Glutamatergic neuron (in vitro differentiated cells): Measurements from ENCODE around the gene MAP3K20. TPM values are rescaled to one million over a fixed set of nuclear protein-coding genes. Genes with fewer than 3 reads are reported as not detected.
"Not testable (repeated sequence)": the region's sequence is repeated elsewhere in the genome, so short reads cannot be mapped to it uniquely, and the experiment has no call there.

ENCODE experiments used
- DNase-seq: peaks from one replicate; pipeline ENCODE4 v3.0.0; 2022
- H3K27ac Mint-ChIP-seq: one replicate; pipeline ENCODE4 v1.8.0; 2020; ENCODE audit warnings: mild to moderate bottlenecking, mixed read lengths, inconsistent platforms; ENCODE audit not compliant: unreplicated experiment
- H3K27me3 Mint-ChIP-seq: one replicate; pipeline ENCODE4 v1.8.0; 2020; ENCODE audit warnings: mild to moderate bottlenecking, moderate library complexity, mixed read lengths, inconsistent platforms; ENCODE audit not compliant: unreplicated experiment
- H3K36me3 Mint-ChIP-seq: one replicate; pipeline ENCODE4 v1.8.0; 2020; ENCODE audit warnings: mild to moderate bottlenecking, mixed read lengths, inconsistent platforms; ENCODE audit not compliant: unreplicated experiment
- H3K4me1 Mint-ChIP-seq: one replicate; pipeline ENCODE4 v1.8.0; 2020; ENCODE audit warnings: mild to moderate bottlenecking, low read depth, mixed read lengths, inconsistent platforms; ENCODE audit not compliant: unreplicated experiment
- H3K4me3 Mint-ChIP-seq: one replicate; pipeline ENCODE4 v1.8.0; 2020; ENCODE audit warnings: mild to moderate bottlenecking, mixed read lengths, inconsistent platforms; ENCODE audit not compliant: unreplicated experiment
- H3K9me3 Mint-ChIP-seq: one replicate; pipeline ENCODE4 v1.8.0; 2020; ENCODE audit warnings: mild to moderate bottlenecking, moderate library complexity, mixed read lengths, inconsistent platforms; ENCODE audit not compliant: unreplicated experiment
- total RNA-seq: library from RNA; stranded (reverse); fragmentation: NEBNext Ultra II Directional; extraction: Animal tissue kit (Norgen Biotek cat#: 25700); gene quantifications from one replicate; pipeline ENCODE4 v1.2.1, GENCODE V29; 2021; ENCODE audit not compliant: unreplicated experiment
- TF ChIP-seq, protein P1 (sequence below): fragments of 200-600 bp; sonication (generic); IDR thresholded peaks from one replicate; pipeline ENCODE4 v1.5.0; 2021; ENCODE audit not compliant: partially characterized antibody, unreplicated experiment

Gene MAP3K20
- total RNA-seq, 1 donor from 2014 or later = 0.76 TPM

DNA sequence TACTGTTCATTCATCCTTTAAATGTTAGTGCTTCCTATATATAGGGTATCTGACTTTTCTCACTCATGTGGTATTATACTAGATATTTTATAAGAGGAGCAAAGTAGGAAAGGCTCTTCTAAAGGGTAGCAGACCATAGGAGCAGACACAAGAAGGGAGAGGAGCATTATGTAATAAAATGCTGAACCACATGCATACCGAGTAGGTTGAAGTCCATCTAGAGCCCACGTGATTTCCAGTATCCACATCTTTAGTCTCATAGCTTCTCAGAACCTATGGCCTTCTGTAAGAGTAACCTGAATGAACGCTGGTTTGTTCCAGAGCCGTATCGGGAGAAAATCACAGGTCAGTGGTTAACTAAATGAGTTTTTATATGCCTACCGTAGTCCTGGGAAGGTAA is 85.9 kb downstream of the MAP3K20 start:
- H3K36me3 Mint-ChIP-seq = no peaks in the 10 kb centered on the region
- peaks cover 2% of the 10 kb centered on the region for H3K9me3 Mint-ChIP-seq
- no peaks in the 10 kb centered on the region for H3K27me3 Mint-ChIP-seq
- H3K4me3 Mint-ChIP-seq = no peak overlapping the region
- no peaks in the 10 kb centered on the region for H3K4me1 Mint-ChIP-seq
- DNase-seq = no peak
- H3K27ac Mint-ChIP-seq = no peak overlapping the region
- TF ChIP-seq, protein P1, sequence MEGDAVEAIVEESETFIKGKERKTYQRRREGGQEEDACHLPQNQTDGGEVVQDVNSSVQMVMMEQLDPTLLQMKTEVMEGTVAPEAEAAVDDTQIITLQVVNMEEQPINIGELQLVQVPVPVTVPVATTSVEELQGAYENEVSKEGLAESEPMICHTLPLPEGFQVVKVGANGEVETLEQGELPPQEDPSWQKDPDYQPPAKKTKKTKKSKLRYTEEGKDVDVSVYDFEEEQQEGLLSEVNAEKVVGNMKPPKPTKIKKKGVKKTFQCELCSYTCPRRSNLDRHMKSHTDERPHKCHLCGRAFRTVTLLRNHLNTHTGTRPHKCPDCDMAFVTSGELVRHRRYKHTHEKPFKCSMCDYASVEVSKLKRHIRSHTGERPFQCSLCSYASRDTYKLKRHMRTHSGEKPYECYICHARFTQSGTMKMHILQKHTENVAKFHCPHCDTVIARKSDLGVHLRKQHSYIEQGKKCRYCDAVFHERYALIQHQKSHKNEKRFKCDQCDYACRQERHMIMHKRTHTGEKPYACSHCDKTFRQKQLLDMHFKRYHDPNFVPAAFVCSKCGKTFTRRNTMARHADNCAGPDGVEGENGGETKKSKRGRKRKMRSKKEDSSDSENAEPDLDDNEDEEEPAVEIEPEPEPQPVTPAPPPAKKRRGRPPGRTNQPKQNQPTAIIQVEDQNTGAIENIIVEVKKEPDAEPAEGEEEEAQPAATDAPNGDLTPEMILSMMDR = no peak

DNA sequence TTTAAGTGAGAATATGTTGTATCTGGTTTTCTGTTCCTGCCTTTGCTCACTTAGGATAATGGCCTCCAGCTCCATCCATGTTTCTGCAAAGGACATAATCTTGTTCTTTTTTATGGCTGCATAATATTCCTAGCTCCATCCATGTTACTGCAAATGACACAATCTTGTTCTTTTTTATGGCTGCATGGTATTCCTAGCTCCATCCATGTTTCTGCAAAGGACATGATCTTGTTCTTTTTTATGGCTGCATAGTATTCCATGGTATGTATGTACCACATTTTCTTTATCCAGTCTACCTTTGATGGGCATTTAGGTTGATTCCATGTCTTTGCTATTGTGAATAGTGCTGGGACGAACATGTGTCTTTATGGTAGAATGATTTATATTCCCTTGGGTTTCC is 87.7 kb downstream of the MAP3K20 start:
- not testable (repeated sequence) for H3K36me3 Mint-ChIP-seq, H3K27ac Mint-ChIP-seq, H3K9me3 Mint-ChIP-seq, DNase-seq, H3K4me3 Mint-ChIP-seq, H3K27me3 Mint-ChIP-seq, H3K4me1 Mint-ChIP-seq

GRCh38 chr2:173164396-173164795 is 88.8 kb downstream of the MAP3K20 start:
- Mint-ChIP-seq H3K36me3 (no peaks in the 10 kb centered on the region), H3K27me3 (no peaks in the 10 kb centered on the region), H3K9me3 (peaks cover 2% of the 10 kb centered on the region), H3K4me3 (no peak overlapping the region), H3K27ac (no peak overlapping the region), H3K4me1 (no peaks in the 10 kb centered on the region)
- TF ChIP-seq, protein P1 = no peak
- DNase-seq = no peak

GRCh38 chr2:173165443-173166238 is 90.0 kb downstream of the MAP3K20 start:
- Mint-ChIP-seq H3K9me3 (peaks cover 2% of the 10 kb centered on the region), H3K27me3 (no peaks in the 10 kb centered on the region), H3K4me1 (no peaks in the 10 kb centered on the region), H3K36me3 (no peaks in the 10 kb centered on the region), H3K27ac (no peak overlapping the region), H3K4me3 (no peak overlapping the region)
- TF ChIP-seq, protein P1 = no peak
- DNase-seq = no peak

- Mint-ChIP-seq H3K36me3 (no peaks in the 10 kb centered on the region), H3K27ac (no peak overlapping the region), H3K4me1 (no peaks in the 10 kb centered on the region), H3K4me3 (no peak overlapping the region), H3K9me3 (no peaks in the 10 kb centered on the region), H3K27me3 (no peaks in the 10 kb centered on the region)
- DNase-seq = no peak
- TF ChIP-seq, protein P1 = no peak
These were observed 95.7 kb downstream of the MAP3K20 start for GRCh38 chr2:173171321-173171720.
